ENCODE measurements around the gene DAZAP2.

DNA sequence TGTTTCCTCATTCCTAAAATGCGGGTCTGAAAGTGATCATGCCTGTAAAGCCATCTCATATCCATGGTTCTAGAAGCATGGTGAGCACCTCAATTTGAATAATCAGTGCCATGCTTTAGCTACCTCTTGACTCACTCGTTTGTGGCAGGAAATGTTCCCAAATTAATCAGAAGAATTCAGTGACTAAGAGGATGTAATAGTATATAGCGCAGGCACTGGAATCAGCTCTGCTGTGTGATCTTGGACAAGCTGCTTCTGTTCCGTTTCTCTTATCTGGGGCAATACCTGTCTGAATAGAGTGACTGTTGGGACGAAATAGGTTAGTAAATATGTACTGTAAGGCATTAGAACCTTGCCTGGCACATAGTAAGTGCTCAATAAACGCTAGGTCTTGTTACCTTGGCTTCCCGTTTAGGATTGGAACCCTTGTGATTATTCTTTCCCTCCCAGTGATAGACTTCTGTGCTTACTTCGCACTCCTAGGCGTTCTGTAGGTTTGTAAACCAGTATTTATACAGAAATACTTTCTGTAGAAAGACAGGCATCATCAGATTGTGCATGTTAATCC is 32.4 kb downstream of the DAZAP2 start:
- TF ChIP-seq, protein P1, sequence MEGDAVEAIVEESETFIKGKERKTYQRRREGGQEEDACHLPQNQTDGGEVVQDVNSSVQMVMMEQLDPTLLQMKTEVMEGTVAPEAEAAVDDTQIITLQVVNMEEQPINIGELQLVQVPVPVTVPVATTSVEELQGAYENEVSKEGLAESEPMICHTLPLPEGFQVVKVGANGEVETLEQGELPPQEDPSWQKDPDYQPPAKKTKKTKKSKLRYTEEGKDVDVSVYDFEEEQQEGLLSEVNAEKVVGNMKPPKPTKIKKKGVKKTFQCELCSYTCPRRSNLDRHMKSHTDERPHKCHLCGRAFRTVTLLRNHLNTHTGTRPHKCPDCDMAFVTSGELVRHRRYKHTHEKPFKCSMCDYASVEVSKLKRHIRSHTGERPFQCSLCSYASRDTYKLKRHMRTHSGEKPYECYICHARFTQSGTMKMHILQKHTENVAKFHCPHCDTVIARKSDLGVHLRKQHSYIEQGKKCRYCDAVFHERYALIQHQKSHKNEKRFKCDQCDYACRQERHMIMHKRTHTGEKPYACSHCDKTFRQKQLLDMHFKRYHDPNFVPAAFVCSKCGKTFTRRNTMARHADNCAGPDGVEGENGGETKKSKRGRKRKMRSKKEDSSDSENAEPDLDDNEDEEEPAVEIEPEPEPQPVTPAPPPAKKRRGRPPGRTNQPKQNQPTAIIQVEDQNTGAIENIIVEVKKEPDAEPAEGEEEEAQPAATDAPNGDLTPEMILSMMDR (IDR thresholded peaks at IDR 0.05) = no peak
- no peak for TF ChIP-seq POLR2A (IDR thresholded peaks at IDR 0.05)

Measured in heart left ventricle (tissue), 13 donors.